Muscle of leg (tissue), 11 donors: Measurements from ENCODE around the gene CCL3. TPM values are rescaled to one million over a fixed set of nuclear protein-coding genes. Genes with fewer than 3 reads are reported as not detected.

ENCODE experiments used
- DNase-seq: peaks from one replicate; pipeline ENCODE4 v3.0.0; 2013
- H3K27ac ChIP-seq: one replicate; pipeline ENCODE4 v1.5.1; 2013; ENCODE audit warnings: mild to moderate bottlenecking, low read length, control low read depth
- H3K27me3 ChIP-seq: one replicate; pipeline ENCODE4 v1.6.1; 2013; ENCODE audit warnings: low read length; ENCODE audit not compliant: control insufficient read depth, insufficient read depth
- H3K36me3 ChIP-seq: one replicate; pipeline ENCODE4 v1.6.1; 2013; ENCODE audit warnings: low read length; ENCODE audit not compliant: control insufficient read depth, insufficient read depth
- H3K4me1 ChIP-seq: one replicate; pipeline ENCODE4 v1.6.1; 2013; ENCODE audit warnings: low read length; ENCODE audit not compliant: control insufficient read depth, insufficient read depth
- H3K4me3 ChIP-seq: one replicate; pipeline ENCODE4 v1.5.1; 2013; ENCODE audit warnings: low read length, control low read depth
- H3K9me3 ChIP-seq: replicated peaks from 2 replicates; pipeline ENCODE4 v1.6.1; 2013; ENCODE audit warnings: low read depth, low read length; ENCODE audit not compliant: control insufficient read depth
- WGBS: methylation state at CpG from one replicate; pipeline ENCODE4 v1.1.5; 2013; ENCODE audit warnings: missing lambda C conversion rate; ENCODE audit not compliant: insufficient coverage; 5-methylcytosine and 5-hydroxymethylcytosine counted together
- polyA plus RNA-seq, 8 donors: library from polyadenylated mRNA; unstranded; fragments of 120-200 nt; gene quantifications; one replicate each; pipeline versions ENCODE4 v1.2.1 to v1.2.3, GENCODE V29; 2013; ENCODE audit warnings: inconsistent platforms in 1 of 8, low replicate concordance in 1 of 8; ENCODE audit not compliant: insufficient read length in 8 of 8, insufficient read depth in 1 of 8
- total RNA-seq: library from RNA; stranded (reverse); fragments of 120-200 nt; gene quantifications from one replicate; pipeline ENCODE4 v1.2.4, GENCODE V29; 2013

CCL3 gene
- total and polyA plus RNA-seq, 9 donors: 2.4 to 11.8 (median 5.8) TPM

GRCh38 chr17:36072431-36073121 is 17.4 kb downstream of the CCL3 start:
- no peaks in the 10 kb centered on the region for H3K27me3 ChIP-seq
- H3K9me3 ChIP-seq: peaks cover 5% of the 10 kb centered on the region
- WGBS: 56% methylated on average over 6 of the region's 12 CpGs
- no peak overlapping the region for H3K27ac ChIP-seq
- DNase-seq: peak; percentile 33
- no peak overlapping the region for H3K4me3 ChIP-seq
- H3K36me3 ChIP-seq: no peaks in the 10 kb centered on the region
- no peaks in the 10 kb centered on the region for H3K4me1 ChIP-seq

GRCh38 chr17:36071751-36072150 is 18.2 kb downstream of the CCL3 start:
- Histone ChIP-seq H3K27me3 (no peaks in the 10 kb centered on the region), H3K4me3 (no peak overlapping the region), H3K27ac (no peak overlapping the region), H3K36me3 (no peaks in the 10 kb centered on the region), H3K9me3 (no peaks in the 10 kb centered on the region), H3K4me1 (no peaks in the 10 kb centered on the region)
- WGBS: no CpG with 5 or more reads among the region's 2 CpGs
- DNase-seq: no peak

GRCh38 chr17:36070427-36070826 is 19.5 kb downstream of the CCL3 start:
- H3K9me3 ChIP-seq: no peaks in the 10 kb centered on the region
- H3K4me1 ChIP-seq: no peaks in the 10 kb centered on the region
- no peaks in the 10 kb centered on the region for H3K36me3 ChIP-seq
- DNase-seq: no peak
- no peak overlapping the region for H3K27ac ChIP-seq
- 66% methylated on average over 2 of the region's 3 CpGs for WGBS
- no peak overlapping the region for H3K4me3 ChIP-seq
- no peaks in the 10 kb centered on the region for H3K27me3 ChIP-seq

- H3K36me3 ChIP-seq: no peaks in the 10 kb centered on the region
- H3K9me3 ChIP-seq: no peaks in the 10 kb centered on the region
- no peak overlapping the region for H3K27ac ChIP-seq
- no peaks in the 10 kb centered on the region for H3K27me3 ChIP-seq
- no peaks in the 10 kb centered on the region for H3K4me1 ChIP-seq
- H3K4me3 ChIP-seq: no peak overlapping the region
- no peak for DNase-seq
Observed at GRCh38 chr17:36069136-36069535, 20.8 kb downstream of the CCL3 start.

- no peaks in the 10 kb centered on the region for H3K4me1 ChIP-seq
- no peaks in the 10 kb centered on the region for H3K27me3 ChIP-seq
- H3K27ac ChIP-seq: no peak overlapping the region
- no peak overlapping the region for H3K4me3 ChIP-seq
- no peak for DNase-seq
- 73% methylated on average over 3 of the region's 3 CpGs for WGBS
- no peaks in the 10 kb centered on the region for H3K36me3 ChIP-seq
- no peaks in the 10 kb centered on the region for H3K9me3 ChIP-seq
Observed at GRCh38 chr17:36068524-36068923, 21.4 kb downstream of the CCL3 start.

- H3K4me1 ChIP-seq: no peaks in the 10 kb centered on the region
- 67% methylated on average over 1 of the region's 6 CpGs for WGBS
- no peaks in the 10 kb centered on the region for H3K27me3 ChIP-seq
- no peak for DNase-seq
- H3K27ac ChIP-seq: no peak overlapping the region
- no peak overlapping the region for H3K4me3 ChIP-seq
- H3K36me3 ChIP-seq: no peaks in the 10 kb centered on the region
- no peaks in the 10 kb centered on the region for H3K9me3 ChIP-seq
Observed at GRCh38 chr17:36066365-36066985, 23.5 kb downstream of the CCL3 start.

- Histone ChIP-seq H3K4me1 (no peaks in the 10 kb centered on the region), H3K9me3 (no peaks in the 10 kb centered on the region), H3K27ac (no peak within 1 kb of the TSS), H3K36me3 (no peaks in the 10 kb centered on the region), H3K4me3 (no peak within 1 kb of the TSS), H3K27me3 (no peaks in the 10 kb centered on the region)
- no peak for DNase-seq
- WGBS: 51% methylated on average over 3 of the region's 5 CpGs
Observed at GRCh38 chr17:36063786-36064541, 26.0 kb downstream of the CCL3 start, which contains the start of gene CCL18. TSS of gene CCL18 (plus strand) at chr17:36064272. CDS start at chr17:36064343, 71 bp downstream.

- no peak overlapping the region for H3K27ac ChIP-seq
- H3K4me1 ChIP-seq: no peaks in the 10 kb centered on the region
- no peak for DNase-seq
- H3K36me3 ChIP-seq: no peaks in the 10 kb centered on the region
- no peak overlapping the region for H3K4me3 ChIP-seq
- no CpG with 5 or more reads among the region's 2 CpGs for WGBS
- H3K27me3 ChIP-seq: no peaks in the 10 kb centered on the region
- H3K9me3 ChIP-seq: no peaks in the 10 kb centered on the region
Observed at GRCh38 chr17:36060816-36061215, 29.1 kb downstream of the CCL3 start.

- H3K4me1 ChIP-seq: no peaks in the 10 kb centered on the region
- H3K27ac ChIP-seq: no peak overlapping the region
- H3K27me3 ChIP-seq: no peaks in the 10 kb centered on the region
- no peaks in the 10 kb centered on the region for H3K36me3 ChIP-seq
- 93% methylated on average over 4 of the region's 7 CpGs for WGBS
- no peaks in the 10 kb centered on the region for H3K9me3 ChIP-seq
- DNase-seq: no peak
- no peak overlapping the region for H3K4me3 ChIP-seq
Observed at GRCh38 chr17:36059406-36059805, 30.5 kb downstream of the CCL3 start.

- no peaks in the 10 kb centered on the region for H3K27me3 ChIP-seq
- H3K9me3 ChIP-seq: no peaks in the 10 kb centered on the region
- H3K27ac ChIP-seq: no peak overlapping the region
- DNase-seq: peak; percentile 17
- no peaks in the 10 kb centered on the region for H3K36me3 ChIP-seq
- H3K4me1 ChIP-seq: no peaks in the 10 kb centered on the region
- H3K4me3 ChIP-seq: no peak overlapping the region
Observed at GRCh38 chr17:36057911-36058310, 32.0 kb downstream of the CCL3 start.
